BE2C (cell line): Measurements from ENCODE around the gene UQCC2.

Source experiments
- DNase-seq: peaks from one replicate; pipeline ENCODE4 v3.0.0-alpha.2; 2020
- H3K27me3 ChIP-seq: fragments of 250-450 bp; sonication (Bioruptor Pico); 2 replicates; pipeline ENCODE4 v1.5.1; 2020; ENCODE audit warnings: mild to moderate bottlenecking
- H3K36me3 ChIP-seq: fragments of 250-450 bp; sonication (Bioruptor Pico); 2 replicates; pipeline ENCODE4 v1.5.1; 2020; ENCODE audit warnings: mild to moderate bottlenecking
- H3K4me1 ChIP-seq: fragments of 250-450 bp; sonication (Bioruptor Pico); 2 replicates; pipeline ENCODE4 v1.5.1; 2020
- H3K4me3 ChIP-seq: 2 replicates; pipeline ENCODE4 v1.5.1; 2011; ENCODE audit warnings: low read depth, low read length
- H3K9me3 ChIP-seq: fragments of 250-450 bp; sonication (Bioruptor Pico); 2 replicates; pipeline ENCODE4 v1.5.1; 2020
- TF ChIP-seq, protein P1 (sequence below): IDR thresholded peaks from 2 replicates; pipeline ENCODE4 v1.5.1; 2012; ENCODE audit warnings: mild to moderate bottlenecking, low read depth, low read length

Gene UQCC2

DNA sequence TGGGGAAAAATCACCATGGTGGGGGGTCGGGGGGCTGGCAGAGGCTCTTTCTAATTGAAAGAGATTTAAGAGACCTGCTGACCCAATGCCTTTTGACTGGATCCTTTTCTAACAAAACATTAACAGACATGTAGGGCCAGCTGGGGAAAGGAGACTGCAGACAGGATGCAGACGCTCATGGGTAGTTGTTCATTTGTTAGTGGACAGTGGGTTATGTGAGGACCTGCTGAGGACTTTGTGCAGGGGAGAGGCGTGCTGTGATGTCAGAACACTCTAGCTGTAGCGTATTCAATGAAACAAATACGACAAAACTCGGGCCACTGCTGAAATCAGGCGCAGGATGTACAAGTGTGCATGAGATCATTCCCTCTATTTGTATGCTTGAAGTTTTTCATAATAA lies 34.0 kb upstream of the UQCC2 start:
- no peak for DNase-seq
- Histone ChIP-seq H3K4me1 (peaks cover 14% of the 10 kb centered on the region), H3K36me3 (no peaks in the 10 kb centered on the region), H3K9me3 (no peaks in the 10 kb centered on the region), H3K4me3 (no peak overlapping the region), H3K27me3 (no peaks in the 10 kb centered on the region)
- TF ChIP-seq, protein P1, sequence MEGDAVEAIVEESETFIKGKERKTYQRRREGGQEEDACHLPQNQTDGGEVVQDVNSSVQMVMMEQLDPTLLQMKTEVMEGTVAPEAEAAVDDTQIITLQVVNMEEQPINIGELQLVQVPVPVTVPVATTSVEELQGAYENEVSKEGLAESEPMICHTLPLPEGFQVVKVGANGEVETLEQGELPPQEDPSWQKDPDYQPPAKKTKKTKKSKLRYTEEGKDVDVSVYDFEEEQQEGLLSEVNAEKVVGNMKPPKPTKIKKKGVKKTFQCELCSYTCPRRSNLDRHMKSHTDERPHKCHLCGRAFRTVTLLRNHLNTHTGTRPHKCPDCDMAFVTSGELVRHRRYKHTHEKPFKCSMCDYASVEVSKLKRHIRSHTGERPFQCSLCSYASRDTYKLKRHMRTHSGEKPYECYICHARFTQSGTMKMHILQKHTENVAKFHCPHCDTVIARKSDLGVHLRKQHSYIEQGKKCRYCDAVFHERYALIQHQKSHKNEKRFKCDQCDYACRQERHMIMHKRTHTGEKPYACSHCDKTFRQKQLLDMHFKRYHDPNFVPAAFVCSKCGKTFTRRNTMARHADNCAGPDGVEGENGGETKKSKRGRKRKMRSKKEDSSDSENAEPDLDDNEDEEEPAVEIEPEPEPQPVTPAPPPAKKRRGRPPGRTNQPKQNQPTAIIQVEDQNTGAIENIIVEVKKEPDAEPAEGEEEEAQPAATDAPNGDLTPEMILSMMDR = no peak

DNA sequence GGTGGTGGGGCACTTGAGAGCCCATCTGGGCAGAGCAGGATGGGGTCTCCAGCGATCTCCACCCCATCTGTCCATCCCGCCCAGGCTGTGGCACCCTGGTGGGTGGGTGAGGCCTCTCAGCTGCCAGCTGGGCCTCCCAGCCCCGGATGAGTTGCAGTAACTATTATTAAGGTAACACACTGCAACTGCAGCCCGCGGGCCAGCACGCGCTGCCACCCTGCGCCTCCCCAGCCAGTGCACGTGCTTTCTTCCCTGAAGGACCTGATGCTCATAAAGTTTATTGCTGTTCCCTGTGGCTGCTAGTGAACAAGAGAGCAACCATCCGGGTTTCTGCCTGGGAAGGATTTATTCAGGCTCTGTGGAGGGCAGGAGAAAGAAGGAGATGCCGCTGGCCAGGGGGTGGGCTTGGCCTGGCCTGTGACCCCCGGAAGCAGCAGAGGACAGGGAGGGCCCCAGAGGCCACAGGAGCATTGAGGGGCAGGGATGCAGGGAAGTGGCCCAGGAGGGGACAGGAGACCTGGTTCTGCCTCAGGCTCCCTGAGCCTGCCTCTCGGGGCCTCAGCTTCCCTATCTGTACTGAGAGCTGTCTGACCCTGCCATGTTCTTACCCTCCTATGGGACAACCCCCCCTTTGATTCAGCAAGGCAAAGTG lies 33.5 kb upstream of the UQCC2 start:
- TF ChIP-seq, protein P1 = no peak
- H3K4me3 ChIP-seq = no peak overlapping the region
- peaks cover 14% of the 10 kb centered on the region for H3K4me1 ChIP-seq
- no peaks in the 10 kb centered on the region for H3K27me3 ChIP-seq
- no peaks in the 10 kb centered on the region for H3K36me3 ChIP-seq
- DNase-seq = no peak
- H3K9me3 ChIP-seq = no peaks in the 10 kb centered on the region

GRCh38 chr6:33744001-33744848 lies 32.7 kb upstream of the UQCC2 start:
- no peaks in the 10 kb centered on the region for H3K9me3 ChIP-seq
- H3K36me3 ChIP-seq = no peaks in the 10 kb centered on the region
- H3K4me1 ChIP-seq = peaks cover 14% of the 10 kb centered on the region
- H3K4me3 ChIP-seq = no peak overlapping the region
- TF ChIP-seq, protein P1 = peak; percentile 96
- no peaks in the 10 kb centered on the region for H3K27me3 ChIP-seq
- peak; percentile 79 for DNase-seq

DNA sequence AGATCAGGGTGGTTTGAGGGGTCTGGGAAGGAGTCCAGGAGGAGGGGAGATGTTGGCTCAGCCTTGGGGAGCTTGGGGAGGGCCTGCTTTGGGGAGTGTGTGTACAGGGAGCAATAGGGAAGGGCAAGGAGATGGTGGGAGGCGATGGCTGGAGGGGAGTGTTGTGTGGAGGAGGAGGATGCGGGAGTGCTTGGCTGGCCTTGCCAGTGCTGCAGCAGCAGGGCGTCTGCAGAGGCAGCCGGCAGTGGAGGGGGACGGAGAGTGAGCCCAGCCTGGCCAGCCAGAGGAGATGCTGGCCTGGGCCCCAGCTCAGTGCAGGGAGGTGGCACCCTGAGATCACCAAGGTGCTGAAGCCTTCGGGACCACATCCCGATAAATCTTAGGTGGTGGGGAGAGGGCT lies 31.3 kb upstream of the UQCC2 start:
- TF ChIP-seq, protein P1 = no peak
- H3K36me3 ChIP-seq = no peaks in the 10 kb centered on the region
- H3K4me3 ChIP-seq = no peak overlapping the region
- no peaks in the 10 kb centered on the region for H3K27me3 ChIP-seq
- H3K4me1 ChIP-seq = peaks cover 14% of the 10 kb centered on the region
- no peaks in the 10 kb centered on the region for H3K9me3 ChIP-seq
- no peak for DNase-seq

- Histone ChIP-seq H3K4me1 (peaks cover 14% of the 10 kb centered on the region), H3K4me3 (no peak overlapping the region), H3K9me3 (no peaks in the 10 kb centered on the region), H3K36me3 (no peaks in the 10 kb centered on the region), H3K27me3 (no peaks in the 10 kb centered on the region)
- DNase-seq = no peak
- TF ChIP-seq, protein P1 = no peak
Measured at GRCh38 chr6:33742092-33742491, 30.6 kb upstream of the UQCC2 start.

GRCh38 chr6:33740794-33741193 lies 29.3 kb upstream of the UQCC2 start:
- Histone ChIP-seq H3K4me3 (no peak overlapping the region), H3K4me1 (peaks cover 5% of the 10 kb centered on the region; the same call in 1 of the 2 replicates), H3K9me3 (no peaks in the 10 kb centered on the region), H3K27me3 (no peaks in the 10 kb centered on the region), H3K36me3 (no peaks in the 10 kb centered on the region)
- DNase-seq = no peak
- TF ChIP-seq, protein P1 = no peak
